Colonic mucosa (tissue), 4 donors: ENCODE measurements around the gene KCP. TPM values are rescaled to one million over a fixed set of nuclear protein-coding genes. Genes with fewer than 3 reads are reported as not detected.

Experiments used
- DNase-seq: peaks from one replicate; pipeline ENCODE4 v3.0.0-alpha.2; 2020
- H3K27ac ChIP-seq: fragments of 200-600 bp; one replicate; pipeline ENCODE4 v1.8.0; 2021
- H3K27me3 ChIP-seq: fragments of 200-600 bp; one replicate; pipeline ENCODE4 v1.8.0; 2021
- H3K36me3 ChIP-seq: fragments of 200-600 bp; one replicate; pipeline ENCODE4 v1.8.0; 2021
- H3K4me1 ChIP-seq: fragments of 200-600 bp; one replicate; pipeline ENCODE4 v1.8.0; 2021; ENCODE audit warnings: mild to moderate bottlenecking
- H3K4me3 ChIP-seq: fragments of 200-600 bp; one replicate; pipeline ENCODE4 v1.8.0; 2021
- H3K9ac ChIP-seq, 2 donors: one replicate each; pipeline ENCODE4 v1.7.0; 2013; ENCODE audit warnings: control low read depth in 2 of 2, low read depth in 2 of 2, low read length in 2 of 2
- H3K9me3 ChIP-seq: fragments of 200-600 bp; one replicate; pipeline ENCODE4 v1.8.0; 2021
- CTCF ChIP-seq: fragments of 200-600 bp; IDR thresholded peaks from one replicate; pipeline ENCODE4 v1.8.0; 2022; ENCODE audit warnings: antibody characterized with exemption, mild to moderate bottlenecking
- intact Hi-C: fragments of 100-400 bp; cut with DNase I; formaldehyde crosslinking; loops from one replicate; pipeline ENCODE4 v1.14.1; 2022
- total RNA-seq, 2 donors: library from RNA; stranded (reverse); fragmentation: NEBNext Ultra II Directional in 1 of 2; extraction: Animal tissue kit (Norgen Biotek cat#: 25700) in 1 of 2; gene quantifications; one replicate each; pipeline ENCODE4 v1.2.1, GENCODE V29; 2021
- donor health status: healthy.
- donor health status: DM: no; HTN: no; CAD: no.
- donor health status: DM: no; HTN: no; CAD: no.

Gene KCP
- total RNA-seq, 2 donors from 2014 or later, result 0.64 to 1.1 TPM

DNA sequence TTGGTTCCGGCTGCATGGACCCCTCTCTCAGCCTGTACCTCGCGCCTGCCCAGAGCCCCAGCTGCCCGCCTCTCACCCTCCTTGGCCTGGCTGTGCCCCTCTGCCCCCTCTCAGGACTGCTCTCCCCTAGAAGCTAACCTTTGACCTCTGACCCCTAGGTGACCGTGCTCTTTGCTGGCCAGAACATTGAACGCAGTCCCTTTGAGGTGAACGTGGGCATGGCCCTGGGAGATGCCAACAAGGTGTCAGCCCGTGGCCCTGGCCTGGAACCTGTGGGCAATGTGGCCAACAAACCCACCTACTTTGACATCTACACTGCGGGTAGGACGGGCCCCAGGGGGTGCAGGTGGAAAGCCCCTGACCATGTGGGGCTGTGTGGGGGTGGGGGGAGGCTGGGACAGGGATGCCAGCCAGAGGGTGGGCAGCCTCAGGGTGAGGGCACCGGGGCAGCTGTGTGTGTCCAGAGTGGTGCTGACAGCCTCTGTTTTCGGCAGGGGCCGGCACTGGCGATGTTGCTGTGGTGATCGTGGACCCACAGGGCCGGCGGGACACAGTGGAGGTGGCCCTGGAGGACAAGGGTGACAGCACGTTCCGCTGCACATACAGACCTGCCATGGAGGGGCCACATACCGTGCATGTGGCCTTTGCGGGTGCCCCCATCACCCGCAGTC is 72.3 kb downstream of the KCP start:
- TF ChIP-seq CTCF, result no peak
- Histone ChIP-seq H3K4me1 (no peaks in the 10 kb centered on the region), H3K4me3 (no peak overlapping the region), H3K27me3 (no peaks in the 10 kb centered on the region), H3K9ac (no peak overlapping the region), H3K36me3 (no peaks in the 10 kb centered on the region), H3K27ac (no peak overlapping the region), H3K9me3 (no peaks in the 10 kb centered on the region)
- no peak for DNase-seq
- intact Hi-C loops, result no loop called here

- no peak for DNase-seq
- no peaks in the 10 kb centered on the region for H3K36me3 ChIP-seq
- H3K27me3 ChIP-seq, result no peaks in the 10 kb centered on the region
- no peaks in the 10 kb centered on the region for H3K4me1 ChIP-seq
- no peak overlapping the region for H3K4me3 ChIP-seq
- TF ChIP-seq CTCF, result no peak
- intact Hi-C loops, result no loop called here
- no peak overlapping the region for H3K27ac ChIP-seq
- no peak overlapping the region for H3K9ac ChIP-seq
- H3K9me3 ChIP-seq, result no peaks in the 10 kb centered on the region
Measured at GRCh38 chr7:128837521-128837921, 73.0 kb downstream of the KCP start.

DNA sequence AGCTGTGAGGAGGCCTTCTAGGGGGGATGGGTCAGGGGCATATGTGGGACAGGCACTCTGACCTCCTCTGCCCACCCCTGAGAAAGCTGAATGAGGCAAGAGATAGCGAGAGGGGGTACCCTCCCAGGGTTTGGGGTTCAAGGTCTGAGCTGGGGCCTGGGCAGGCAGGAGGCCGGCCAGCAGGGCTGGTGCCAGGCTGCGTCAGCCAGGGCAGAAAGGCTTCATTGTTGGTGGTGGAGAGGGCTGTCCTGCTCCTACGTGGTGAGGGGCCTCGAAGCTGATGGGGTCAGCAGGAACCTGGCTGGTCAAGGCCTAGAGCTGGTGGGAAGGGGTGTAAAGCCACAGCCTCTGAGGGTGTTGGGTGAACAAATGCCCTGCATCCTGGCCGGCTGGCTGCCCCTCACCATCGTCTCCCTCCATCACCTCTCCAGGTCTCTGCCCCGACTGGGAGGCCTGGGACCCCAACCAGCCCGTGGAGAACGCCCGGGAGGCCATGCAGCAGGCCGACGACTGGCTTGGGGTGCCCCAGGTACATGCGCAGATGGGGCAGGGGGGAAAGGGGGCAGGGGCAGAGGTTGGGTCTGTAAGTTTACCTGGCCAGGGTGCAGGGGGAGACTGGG is 73.7 kb downstream of the KCP start:
- Histone ChIP-seq H3K4me1 (no peaks in the 10 kb centered on the region), H3K9me3 (no peaks in the 10 kb centered on the region), H3K27me3 (peaks cover 3% of the 10 kb centered on the region), H3K27ac (no peak overlapping the region), H3K36me3 (no peaks in the 10 kb centered on the region), H3K9ac (no peak overlapping the region), H3K4me3 (no peak overlapping the region)
- no peak for TF ChIP-seq CTCF
- no peak for DNase-seq
- intact Hi-C loops, result no loop called here

DNA sequence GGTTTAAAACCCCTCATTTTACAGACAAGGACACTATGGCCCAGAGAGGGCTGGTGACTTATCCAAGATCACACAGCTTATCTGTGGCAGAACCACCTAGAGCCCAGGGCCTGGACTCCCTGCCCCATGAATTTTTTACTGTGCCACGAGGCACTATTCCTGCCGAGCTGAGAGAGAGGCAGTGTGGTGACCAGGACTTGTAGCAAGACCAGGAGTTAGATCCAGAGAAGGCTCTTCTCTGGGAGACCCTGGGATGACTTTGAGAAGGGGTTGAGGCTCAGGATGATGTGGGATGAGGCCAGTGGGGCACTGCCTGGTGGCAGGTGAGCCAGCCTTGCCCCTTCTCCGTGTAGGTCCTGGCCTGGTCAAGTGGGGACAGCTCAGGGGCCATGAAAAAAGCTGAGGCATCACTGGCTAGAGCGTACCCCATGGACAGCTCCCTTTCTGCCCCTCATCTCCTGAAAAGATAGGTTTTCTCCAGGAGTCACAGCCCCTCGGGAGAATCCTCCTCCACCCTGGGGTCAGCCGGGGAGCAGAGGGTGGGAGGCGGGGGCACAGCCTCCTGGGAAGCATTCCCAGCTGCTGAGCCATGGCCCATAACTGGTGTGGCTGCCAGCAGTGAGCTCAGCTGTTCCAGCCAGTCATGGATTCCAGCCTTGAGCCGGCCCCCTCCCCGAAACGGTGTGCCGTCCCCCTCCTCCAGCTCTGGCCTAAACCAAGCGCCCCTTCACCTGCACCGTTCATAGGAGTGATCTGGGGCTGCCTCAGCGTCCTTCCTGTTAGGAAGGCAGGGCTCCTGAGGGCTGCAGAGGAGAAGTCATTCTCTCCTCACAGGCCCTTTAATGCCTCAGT is 74.5 kb downstream of the KCP start:
- no peak overlapping the region for H3K4me3 ChIP-seq
- H3K9me3 ChIP-seq, result no peaks in the 10 kb centered on the region
- DNase-seq, result no peak
- no peaks in the 10 kb centered on the region for H3K4me1 ChIP-seq
- H3K27ac ChIP-seq, result no peak overlapping the region
- peaks cover 11% of the 10 kb centered on the region for H3K27me3 ChIP-seq
- H3K9ac ChIP-seq, result peak overlapping the region in 1 of 2 donors; percentile 5
- H3K36me3 ChIP-seq, result no peaks in the 10 kb centered on the region
- TF ChIP-seq CTCF, result no peak
- intact Hi-C loops, result no loop called here

- intact Hi-C loops, result no loop called here
- H3K36me3 ChIP-seq, result no peaks in the 10 kb centered on the region
- no peaks in the 10 kb centered on the region for H3K9me3 ChIP-seq
- no peaks in the 10 kb centered on the region for H3K4me1 ChIP-seq
- H3K4me3 ChIP-seq, result no peak overlapping the region
- peaks cover 18% of the 10 kb centered on the region for H3K27me3 ChIP-seq
- peak overlapping the region in 1 of 2 donors; percentile 5 for H3K9ac ChIP-seq
- H3K27ac ChIP-seq, result no peak overlapping the region
- TF ChIP-seq CTCF, result no peak
- DNase-seq, result no peak
Measured at GRCh38 chr7:128835231-128835751, 75.2 kb downstream of the KCP start.
